ENCODE data around the gene MB21D2. TPM values are rescaled to one million over a fixed set of nuclear protein-coding genes. Genes with fewer than 3 reads are reported as not detected.

MB21D2 gene
- total RNA-seq, 3 donors from 2014 or later: 1.9 to 4.0 (median 2.7) TPM

- DNase-seq (no peak), ATAC-seq (no peak)
- Histone ChIP-seq H3K9me3 (no peaks in the 10 kb centered on the region), H3K4me1 (ENCODE audit: low read depth) (no peaks in the 10 kb centered on the region), H3K4me3 (no peak overlapping the region), H3K36me3 (ENCODE audit: low read depth) (no peaks in the 10 kb centered on the region)
- intact Hi-C loops (cut with DNase I, micrococcal nuclease): no loop called here
- TF ChIP-seq CTCF (IDR thresholded peaks at IDR 0.05): no peak
Observed at GRCh38 chr3:192953926-192954325, 36.3 kb upstream of the MB21D2 start.

GRCh38 chr3:192947421-192947820 lies 29.8 kb upstream of the MB21D2 start:
- ATAC-seq (no peak), DNase-seq (no peak)
- TF ChIP-seq CTCF (IDR thresholded peaks at IDR 0.05): no peak
- intact Hi-C loops (cut with DNase I, micrococcal nuclease): no loop called here
- Histone ChIP-seq H3K9me3 (no peaks in the 10 kb centered on the region), H3K36me3 (ENCODE audit: low read depth) (no peaks in the 10 kb centered on the region), H3K4me3 (no peak overlapping the region), H3K4me1 (ENCODE audit: low read depth) (no peaks in the 10 kb centered on the region)

DNA sequence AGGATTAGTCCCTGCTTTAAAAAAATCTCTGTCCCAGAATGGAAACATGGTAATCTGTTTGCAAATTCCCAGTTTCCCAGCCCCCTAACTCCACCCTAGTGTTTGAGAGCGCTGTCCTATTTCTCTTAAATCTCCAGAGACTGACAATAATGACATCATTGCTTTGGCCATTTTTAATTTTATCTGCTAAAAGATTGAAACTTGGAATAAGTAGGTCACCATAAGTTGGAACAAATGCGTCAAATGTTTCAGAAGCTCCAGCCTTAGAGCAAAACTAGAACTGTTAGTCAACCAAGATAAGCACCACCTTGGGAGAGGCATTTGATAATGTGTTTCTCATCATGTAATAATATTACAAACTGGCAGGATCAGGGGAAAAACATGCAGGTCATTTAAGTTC lies 25.7 kb upstream of the MB21D2 start:
- Histone ChIP-seq H3K9me3 (no peaks in the 10 kb centered on the region), H3K4me3 (no peak overlapping the region), H3K4me1 (ENCODE audit: low read depth) (no peaks in the 10 kb centered on the region), H3K36me3 (ENCODE audit: low read depth) (no peaks in the 10 kb centered on the region)
- TF ChIP-seq CTCF (IDR thresholded peaks at IDR 0.05): no peak
- DNase-seq: no peak
- ATAC-seq: no peak
- intact Hi-C loops (cut with DNase I, micrococcal nuclease): no loop called here

DNA sequence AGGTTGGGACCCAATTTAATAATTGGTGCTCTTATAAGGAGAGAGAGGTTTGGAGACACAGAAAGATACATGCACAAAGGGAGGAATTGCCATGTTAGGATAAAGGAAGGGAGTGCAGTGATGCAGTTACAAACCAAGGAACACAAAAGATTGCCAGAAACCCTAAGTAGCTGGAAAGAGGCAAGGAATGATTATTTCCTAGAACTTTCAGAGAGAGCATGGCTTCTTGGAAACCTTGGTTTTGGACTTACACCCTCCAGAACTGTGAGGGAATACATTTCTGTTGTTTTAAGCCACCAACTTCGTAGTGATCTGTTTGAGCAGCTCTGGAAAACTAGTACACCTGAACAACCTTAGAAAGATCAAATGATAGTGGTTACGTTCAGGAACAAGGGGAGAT lies 25.0 kb upstream of the MB21D2 start:
- no peak for TF ChIP-seq CTCF (IDR thresholded peaks at IDR 0.05)
- DNase-seq (no peak), ATAC-seq (no peak)
- intact Hi-C loops (cut with DNase I, micrococcal nuclease): no loop called here
- Histone ChIP-seq H3K4me1 (ENCODE audit: low read depth) (no peaks in the 10 kb centered on the region), H3K9me3 (no peaks in the 10 kb centered on the region), H3K4me3 (no peak overlapping the region), H3K36me3 (ENCODE audit: low read depth) (no peaks in the 10 kb centered on the region)

- no peaks in the 10 kb centered on the region for H3K4me1 ChIP-seq (ENCODE audit: low read depth)
- DNase-seq (no peak), ATAC-seq (no peak)
- intact Hi-C loops (cut with DNase I, micrococcal nuclease): no loop called here
- no peaks in the 10 kb centered on the region for H3K9me3 ChIP-seq
- no peak for TF ChIP-seq CTCF (IDR thresholded peaks at IDR 0.05)
- no peaks in the 10 kb centered on the region for H3K36me3 ChIP-seq (ENCODE audit: low read depth)
- no peak overlapping the region for H3K4me3 ChIP-seq
Observed at GRCh38 chr3:192940129-192940528, 22.5 kb upstream of the MB21D2 start.

GRCh38 chr3:192935441-192935840 lies 17.8 kb upstream of the MB21D2 start:
- no peaks in the 10 kb centered on the region for H3K9me3 ChIP-seq
- H3K36me3 ChIP-seq (ENCODE audit: low read depth): no peaks in the 10 kb centered on the region
- ATAC-seq (no peak), DNase-seq (no peak)
- TF ChIP-seq CTCF (IDR thresholded peaks at IDR 0.05): no peak
- no peaks in the 10 kb centered on the region for H3K4me1 ChIP-seq (ENCODE audit: low read depth)
- intact Hi-C loops (cut with DNase I, micrococcal nuclease): no loop called here
- H3K4me3 ChIP-seq: no peak overlapping the region

All from mucosa of descending colon (tissue), 3 donors.